MM.1S (cell line): ENCODE measurements around the gene ARL6IP5.

Source experiments
- DNase-seq: peaks from one replicate; pipeline ENCODE4 v3.0.0-alpha.2; 2015
- H2AFZ ChIP-seq: fragments of 300-600 bp; sonication (generic); 2 replicates; pipeline ENCODE4 v1.6.0; 2016; ENCODE audit warnings: antibody characterized with exemption, low read length
- H3F3A ChIP-seq: fragments of 300-600 bp; sonication (generic); 2 replicates; pipeline ENCODE4 v1.6.1; 2016; ENCODE audit warnings: mild to moderate bottlenecking, antibody characterized with exemption, low read length, moderate library complexity, mixed read lengths; ENCODE audit not compliant: insufficient read depth
- H3K27ac ChIP-seq: fragments of 300-600 bp; sonication (generic); 2 replicates; pipeline ENCODE4 v1.5.1; 2016; ENCODE audit warnings: mild to moderate bottlenecking, low read length
- H3K27me3 ChIP-seq: fragments of 300-600 bp; sonication (generic); replicated peaks from 2 replicates; pipeline ENCODE4 v1.6.0; 2016; ENCODE audit warnings: low read length; ENCODE audit not compliant: insufficient read depth
- H3K36me3 ChIP-seq: fragments of 300-600 bp; sonication (generic); replicated peaks from 2 replicates; pipeline ENCODE4 v1.6.1; 2016; ENCODE audit warnings: mild to moderate bottlenecking, low read length, mixed read lengths; ENCODE audit not compliant: insufficient read depth
- H3K4me1 ChIP-seq: fragments of 300-600 bp; sonication (generic); 2 replicates; pipeline ENCODE4 v1.6.1; 2016; ENCODE audit warnings: low read length, mixed read lengths
- H3K4me2 ChIP-seq: fragments of 300-600 bp; sonication (generic); 2 replicates; pipeline ENCODE4 v1.6.0; 2016; ENCODE audit warnings: low read depth, low read length
- H3K4me3 ChIP-seq: fragments of 300-600 bp; sonication (generic); 2 replicates; pipeline ENCODE4 v1.5.1; 2016; ENCODE audit warnings: low read length, mixed read lengths
- H3K79me2 ChIP-seq: fragments of 300-600 bp; sonication (generic); 2 replicates; pipeline ENCODE4 v1.6.1; 2016; ENCODE audit warnings: mixed run types, low read length, mixed read lengths
- H3K9ac ChIP-seq: fragments of 300-600 bp; sonication (generic); 2 replicates; pipeline ENCODE4 v1.6.1; 2016; ENCODE audit warnings: low read length, mixed read lengths
- H3K9me2 ChIP-seq: fragments of 300-600 bp; sonication (generic); replicated peaks from 2 replicates; pipeline ENCODE4 v1.6.1; 2016; ENCODE audit warnings: mild to moderate bottlenecking, low read length, mixed read lengths; ENCODE audit not compliant: insufficient read depth
- H3K9me3 ChIP-seq: fragments of 300-600 bp; sonication (generic); replicated peaks from 2 replicates; pipeline ENCODE4 v1.6.1; 2016; ENCODE audit warnings: mild to moderate bottlenecking, low read length, mixed read lengths; ENCODE audit not compliant: insufficient read depth
- H4K20me1 ChIP-seq: fragments of 300-600 bp; sonication (generic); 2 replicates; pipeline ENCODE4 v1.6.1; 2016; ENCODE audit warnings: mild to moderate bottlenecking, low read length, moderate library complexity, mixed read lengths; ENCODE audit not compliant: insufficient read depth
- EZH2 ChIP-seq: fragments of 300-600 bp; sonication (generic); optimal IDR thresholded peaks from 2 replicates; pipeline ENCODE3; 2017; ENCODE audit warnings: low read depth, mild to moderate bottlenecking, antibody characterized with exemption, low read length, mixed read lengths
- EZH2phosphoT487 ChIP-seq: fragments of 300-600 bp; sonication (generic); IDR thresholded peaks from 2 replicates; pipeline ENCODE4 v1.6.1; 2018; ENCODE audit warnings: antibody characterized with exemption, low read length
- TF ChIP-seq, protein P1 (sequence below): fragments of 300-600 bp; sonication (generic); IDR thresholded peaks from 2 replicates; pipeline ENCODE4 v1.5.1; 2016; ENCODE audit warnings: antibody characterized with exemption, low read length, mixed read lengths

Gene ARL6IP5

GRCh38 chr3:69129531-69129930, 44.8 kb downstream of the ARL6IP5 start:
- H3K4me2 ChIP-seq = no peak overlapping the region
- DNase-seq = no peak
- H3K27me3 ChIP-seq = no peaks in the 10 kb centered on the region
- H3K79me2 ChIP-seq = no peaks in the 10 kb centered on the region
- H3K27ac ChIP-seq = no peak overlapping the region
- no peak for TF ChIP-seq EZH2phosphoT487
- H3K9me2 ChIP-seq = no peaks in the 10 kb centered on the region
- no peaks in the 10 kb centered on the region for H4K20me1 ChIP-seq
- no peaks in the 10 kb centered on the region for H3K36me3 ChIP-seq
- no peaks in the 10 kb centered on the region for H3K4me1 ChIP-seq
- no peaks in the 10 kb centered on the region for H3F3A ChIP-seq
- H3K4me3 ChIP-seq = no peak overlapping the region
- no peak overlapping the region for H2AFZ ChIP-seq
- no peaks in the 10 kb centered on the region for H3K9me3 ChIP-seq
- H3K9ac ChIP-seq = no peak overlapping the region

- no peak overlapping the region for H3K27ac ChIP-seq
- no peaks in the 10 kb centered on the region for H3K9me3 ChIP-seq
- no peaks in the 10 kb centered on the region for H4K20me1 ChIP-seq
- H3K27me3 ChIP-seq = no peaks in the 10 kb centered on the region
- H3K9ac ChIP-seq = no peak overlapping the region
- H3K4me3 ChIP-seq = no peak overlapping the region
- TF ChIP-seq, protein P1, sequence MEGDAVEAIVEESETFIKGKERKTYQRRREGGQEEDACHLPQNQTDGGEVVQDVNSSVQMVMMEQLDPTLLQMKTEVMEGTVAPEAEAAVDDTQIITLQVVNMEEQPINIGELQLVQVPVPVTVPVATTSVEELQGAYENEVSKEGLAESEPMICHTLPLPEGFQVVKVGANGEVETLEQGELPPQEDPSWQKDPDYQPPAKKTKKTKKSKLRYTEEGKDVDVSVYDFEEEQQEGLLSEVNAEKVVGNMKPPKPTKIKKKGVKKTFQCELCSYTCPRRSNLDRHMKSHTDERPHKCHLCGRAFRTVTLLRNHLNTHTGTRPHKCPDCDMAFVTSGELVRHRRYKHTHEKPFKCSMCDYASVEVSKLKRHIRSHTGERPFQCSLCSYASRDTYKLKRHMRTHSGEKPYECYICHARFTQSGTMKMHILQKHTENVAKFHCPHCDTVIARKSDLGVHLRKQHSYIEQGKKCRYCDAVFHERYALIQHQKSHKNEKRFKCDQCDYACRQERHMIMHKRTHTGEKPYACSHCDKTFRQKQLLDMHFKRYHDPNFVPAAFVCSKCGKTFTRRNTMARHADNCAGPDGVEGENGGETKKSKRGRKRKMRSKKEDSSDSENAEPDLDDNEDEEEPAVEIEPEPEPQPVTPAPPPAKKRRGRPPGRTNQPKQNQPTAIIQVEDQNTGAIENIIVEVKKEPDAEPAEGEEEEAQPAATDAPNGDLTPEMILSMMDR = no peak
- no peak for TF ChIP-seq EZH2phosphoT487
- no peak for TF ChIP-seq EZH2
- DNase-seq = peak; percentile 27
- no peak overlapping the region for H3K4me2 ChIP-seq
- no peaks in the 10 kb centered on the region for H3K4me1 ChIP-seq
- no peaks in the 10 kb centered on the region for H3K9me2 ChIP-seq
- H3K79me2 ChIP-seq = no peaks in the 10 kb centered on the region
- no peaks in the 10 kb centered on the region for H3K36me3 ChIP-seq
- H2AFZ ChIP-seq = no peak overlapping the region
- no peaks in the 10 kb centered on the region for H3F3A ChIP-seq
Measured at GRCh38 chr3:69130689-69131088, 46.0 kb downstream of the ARL6IP5 start.

DNA sequence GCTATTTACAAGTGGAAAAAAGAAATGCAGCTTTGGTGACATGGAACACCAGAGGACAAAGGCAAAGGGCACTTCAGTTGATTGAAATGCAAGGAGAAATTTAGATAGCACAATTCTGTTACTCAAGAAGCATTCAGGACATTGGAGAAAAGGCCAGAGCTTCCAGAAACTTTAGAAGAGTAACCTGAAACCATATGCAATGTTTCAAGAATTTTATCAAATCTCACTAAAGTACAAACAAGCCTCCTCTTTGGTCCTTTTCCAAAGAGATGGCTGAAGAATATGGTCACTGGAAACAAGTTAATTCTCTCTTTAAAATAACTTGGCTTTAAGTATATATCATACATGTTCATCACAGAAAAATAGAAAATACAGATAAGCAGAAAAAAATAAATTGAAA, 52.3 kb downstream of the ARL6IP5 start:
- DNase-seq = no peak
- no peak overlapping the region for H2AFZ ChIP-seq
- no peaks in the 10 kb centered on the region for H3K79me2 ChIP-seq
- H3K4me3 ChIP-seq = no peak overlapping the region
- no peak overlapping the region for H3K9ac ChIP-seq
- H3K4me2 ChIP-seq = no peak overlapping the region
- H3K4me1 ChIP-seq = no peaks in the 10 kb centered on the region
- H3K27me3 ChIP-seq = no peaks in the 10 kb centered on the region
- no peaks in the 10 kb centered on the region for H4K20me1 ChIP-seq
- no peak overlapping the region for H3K27ac ChIP-seq
- no peak for TF ChIP-seq EZH2
- TF ChIP-seq EZH2phosphoT487 = no peak
- TF ChIP-seq, protein P1 = no peak
- H3K9me2 ChIP-seq = no peaks in the 10 kb centered on the region
- no peaks in the 10 kb centered on the region for H3F3A ChIP-seq
- H3K36me3 ChIP-seq = no peaks in the 10 kb centered on the region
- no peaks in the 10 kb centered on the region for H3K9me3 ChIP-seq

DNA sequence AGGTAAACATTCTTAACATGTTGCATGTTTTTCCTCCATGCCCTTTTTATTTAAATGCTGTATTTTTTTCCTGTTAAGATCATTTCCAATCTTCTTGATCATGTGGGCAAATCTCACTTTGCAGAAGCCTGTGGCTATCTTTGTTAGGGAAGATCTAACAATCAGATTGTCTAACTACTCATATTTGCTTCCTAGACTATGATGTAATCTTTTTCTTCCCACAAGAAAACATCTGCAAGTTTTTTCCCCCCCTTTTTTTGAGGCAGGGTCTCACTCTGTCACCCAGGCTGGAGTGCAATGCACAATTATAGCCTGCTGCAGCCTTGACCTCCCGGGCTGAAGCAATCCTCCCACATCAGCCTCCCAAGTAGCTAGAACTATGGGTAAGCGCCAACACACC, 52.7 kb downstream of the ARL6IP5 start:
- DNase-seq = no peak
- no peaks in the 10 kb centered on the region for H3K9me2 ChIP-seq

More for the DNA sequence above, 52.7 kb downstream of the ARL6IP5 start:
- no peaks in the 10 kb centered on the region for H4K20me1 ChIP-seq
- no peaks in the 10 kb centered on the region for H3K4me1 ChIP-seq
- H3K27me3 ChIP-seq = no peaks in the 10 kb centered on the region
- H3K4me3 ChIP-seq = no peak overlapping the region
- no peak overlapping the region for H3K9ac ChIP-seq
- H3K9me3 ChIP-seq = no peaks in the 10 kb centered on the region
- H3K79me2 ChIP-seq = no peaks in the 10 kb centered on the region
- no peaks in the 10 kb centered on the region for H3F3A ChIP-seq
- no peaks in the 10 kb centered on the region for H3K36me3 ChIP-seq
- no peak overlapping the region for H2AFZ ChIP-seq
- TF ChIP-seq, protein P1 = no peak
- no peak for TF ChIP-seq EZH2phosphoT487
- TF ChIP-seq EZH2 = no peak
- H3K27ac ChIP-seq = no peak overlapping the region
- no peak overlapping the region for H3K4me2 ChIP-seq
